Sigmoid colon (tissue), 4 donors: ENCODE results near the gene CNIH4.

Source experiments
- CTCF ChIP-seq, 4 experiments: fragments of 450-650 bp in 3 of 4; fragments of 200-600 bp in 1 of 4; IDR thresholded peaks; one replicate each; pipeline ENCODE4 v1.5.1; 2016 to 2019; ENCODE audit warnings: antibody characterized with exemption in 4 of 4, mild to moderate bottlenecking in 3 of 4, moderate library complexity in 2 of 4
- EP300 ChIP-seq, 4 donors: sonication (generic); formaldehyde crosslinking; IDR thresholded peaks; one replicate each; pipeline ENCODE4 v1.6.1; 2017; ENCODE audit warnings: antibody characterized with exemption in 4 of 4

- TF ChIP-seq CTCF (IDR thresholded peaks at IDR 0.05): no peak
- TF ChIP-seq EP300 (IDR thresholded peaks at IDR 0.05): no peak
Measured at GRCh38 chr1:224387943-224388342, 31.3 kb downstream of the CNIH4 start.
